NCI-H748 (cell line): ENCODE measurements around the gene PLPP6.
A peak's percentile ranks its signal among the peaks of the same experiment; 100 is the strongest.
"Not testable (repeated sequence)": the region's sequence is repeated elsewhere in the genome, so short reads cannot be mapped to it uniquely, and the experiment has no call there.

Experiments used
- DNase-seq: peaks from one replicate; lab custom pipeline; 2025; ENCODE audit not compliant: unreplicated experiment; lab: John Stamatoyannopoulos, UW

Gene PLPP6

GRCh38 chr9:4662108-4662988 lies at the start of gene PLPP6:
Gene PLPP6 (plus strand): TSS chr9:4662294. CDS start chr9:4662376, 82 bp downstream.
- peak; percentile 94 for DNase-seq

DNA sequence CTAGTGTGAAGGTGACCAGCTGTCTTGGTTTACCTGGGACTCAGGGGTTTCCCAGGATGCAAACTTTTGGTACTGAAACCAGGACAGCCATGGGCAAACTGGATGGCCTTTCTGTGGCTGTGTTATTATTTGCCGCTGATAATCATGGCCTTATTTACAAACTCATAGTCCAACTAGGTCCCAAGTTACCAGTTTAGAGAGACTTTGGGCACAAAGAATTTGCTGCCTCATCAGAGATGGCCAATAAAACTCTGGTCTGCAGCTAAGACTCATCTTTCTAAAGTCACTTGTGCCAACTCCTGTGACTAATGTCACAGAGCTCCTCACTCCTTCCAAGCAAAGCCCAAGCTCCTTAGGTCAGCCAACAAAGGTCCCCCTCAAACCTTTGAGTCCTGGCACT lies 47.5 kb upstream of the PLPP6 start:
- no peak for DNase-seq

GRCh38 chr9:4615251-4615650 lies 46.8 kb upstream of the PLPP6 start:
- DNase-seq, result no peak

GRCh38 chr9:4615778-4616177 lies 46.3 kb upstream of the PLPP6 start:
- no peak for DNase-seq

- DNase-seq, result no peak
Observed at GRCh38 chr9:4617752-4618151, 44.3 kb upstream of the PLPP6 start.

DNA sequence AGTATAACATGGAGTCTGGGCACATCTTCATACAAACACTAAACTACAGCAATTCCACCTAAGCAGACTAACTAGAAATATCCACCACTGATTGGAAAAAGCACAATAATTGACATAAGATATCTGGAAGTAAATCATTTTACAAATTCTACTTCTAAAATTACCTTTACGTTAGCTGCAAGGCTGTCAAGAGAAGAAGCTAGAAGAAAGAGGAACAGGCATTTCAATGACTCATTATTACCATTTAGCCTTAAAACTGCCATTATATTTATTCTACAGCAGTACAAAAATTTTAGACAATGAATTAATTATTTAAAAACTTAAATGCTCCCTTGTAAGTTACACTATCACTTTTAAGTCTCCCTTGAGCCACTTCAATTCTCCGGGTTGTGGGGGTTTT lies 43.4 kb upstream of the PLPP6 start:
- DNase-seq, result no peak

DNA sequence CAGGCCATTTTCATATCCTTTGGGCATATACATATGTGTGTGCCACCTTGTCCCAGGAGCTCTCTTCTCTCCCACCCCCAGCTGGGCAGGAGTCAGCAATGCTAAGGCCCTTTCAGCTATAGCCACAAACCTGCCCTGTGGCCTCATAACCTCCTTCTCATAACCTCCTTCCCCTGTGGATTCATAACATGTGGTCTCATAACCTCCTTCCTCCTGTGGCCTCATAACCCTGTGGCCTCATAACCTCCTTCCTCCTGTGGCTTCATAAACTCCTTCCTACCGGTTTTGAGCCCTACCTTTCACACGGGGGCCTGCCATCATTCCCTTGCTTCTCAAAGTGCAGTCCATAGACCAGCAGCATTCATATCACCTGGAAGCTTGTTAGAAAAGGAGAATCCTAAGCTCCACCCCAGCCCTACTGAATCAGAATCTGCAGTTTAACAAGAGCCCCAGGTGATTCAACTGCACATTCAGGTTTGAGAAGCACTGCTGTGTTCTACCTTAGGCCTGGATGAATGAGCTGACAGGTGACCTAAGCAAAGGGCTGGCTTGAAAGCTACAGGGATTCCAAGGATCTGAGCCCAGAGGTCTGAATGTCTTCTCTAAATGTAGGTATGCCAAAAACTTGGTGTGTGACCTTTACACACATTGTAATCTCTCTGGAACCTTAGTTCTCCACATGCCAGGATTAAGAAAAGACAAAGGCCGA lies 41.9 kb upstream of the PLPP6 start:
- DNase-seq, result no peak

GRCh38 chr9:4620881-4621555 lies 41.1 kb upstream of the PLPP6 start:
- no peak for DNase-seq

DNA sequence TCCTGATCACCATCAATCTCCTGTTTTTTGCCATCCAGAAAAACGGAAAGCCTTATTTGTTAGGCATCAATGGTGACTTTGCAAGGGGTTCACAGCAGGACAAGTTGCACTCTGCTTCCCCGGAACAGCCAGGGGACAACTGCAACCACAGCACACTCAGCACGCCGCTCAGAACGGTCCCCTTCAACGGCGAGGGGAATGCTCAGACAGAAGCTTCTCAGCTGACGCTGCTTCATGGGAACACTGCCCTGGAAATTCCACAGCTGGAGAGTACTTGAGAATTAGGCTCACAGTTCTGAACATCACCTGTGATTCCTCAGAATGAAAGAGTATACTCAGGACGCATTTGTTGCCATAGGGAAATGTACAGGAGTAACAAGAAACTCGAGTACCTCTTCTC lies 40.1 kb upstream of the PLPP6 start:
- no peak for DNase-seq

GRCh38 chr9:4630836-4631235 lies 31.3 kb upstream of the PLPP6 start:
- no peak for DNase-seq

DNA sequence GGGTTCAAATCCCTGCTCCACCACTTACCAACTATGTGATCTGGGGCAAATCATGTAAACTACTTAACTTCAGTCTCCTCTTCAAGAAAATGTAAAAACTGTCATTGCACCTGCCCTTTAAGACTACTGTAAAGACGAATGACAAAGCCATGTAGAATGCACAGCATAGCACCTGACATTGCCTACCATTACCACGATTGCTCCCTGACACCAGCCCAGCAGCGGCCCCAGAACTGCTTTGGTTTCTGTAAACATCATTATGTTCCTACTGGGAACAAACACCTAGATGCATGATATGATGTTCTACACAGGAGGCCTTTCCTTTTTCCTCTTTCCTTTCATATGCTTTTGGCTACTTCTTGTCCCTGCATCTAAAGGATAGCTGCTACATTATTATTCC lies 23.1 kb upstream of the PLPP6 start:
- DNase-seq, result no peak

DNA sequence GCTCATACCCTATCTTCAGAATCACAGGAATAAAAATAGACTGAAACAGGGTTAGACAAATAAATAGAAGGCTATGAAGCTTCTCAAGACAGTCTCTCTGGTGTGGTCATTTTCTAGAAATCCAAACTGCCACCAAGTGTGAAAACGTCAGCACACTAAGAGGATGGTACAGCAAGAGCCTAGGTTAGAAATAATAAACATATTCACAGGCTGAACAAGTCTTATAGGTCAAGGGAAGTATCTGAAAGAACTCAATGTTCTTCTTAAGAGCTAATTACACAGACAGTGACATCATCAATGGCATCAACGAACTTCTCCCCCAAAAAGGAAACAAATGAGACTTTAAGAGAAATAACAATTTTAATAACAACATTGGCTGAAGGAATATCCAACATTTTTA lies 22.7 kb upstream of the PLPP6 start:
- DNase-seq, result no peak

DNA sequence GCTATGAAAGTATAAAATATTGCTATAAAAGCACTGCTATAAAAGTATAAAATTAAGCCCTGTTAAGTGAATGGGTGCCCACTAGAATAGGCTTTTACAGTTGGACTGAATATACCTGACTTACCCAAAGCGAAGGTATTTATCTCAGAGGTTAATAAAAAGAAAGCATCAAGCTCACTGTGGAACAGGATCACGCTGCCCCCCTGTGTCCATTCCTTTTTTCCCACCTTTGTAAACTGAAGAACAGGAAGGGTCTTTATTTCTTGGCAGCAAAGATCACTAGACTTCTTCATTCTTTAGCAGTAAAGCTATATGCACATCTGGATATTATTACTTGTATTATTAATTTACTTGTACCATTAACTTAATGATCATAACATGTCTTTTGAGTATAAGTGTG lies 22.1 kb upstream of the PLPP6 start:
- peak; percentile 42 for DNase-seq

- DNase-seq, result no peak
Observed at GRCh38 chr9:4642351-4642750, 19.7 kb upstream of the PLPP6 start.

DNA sequence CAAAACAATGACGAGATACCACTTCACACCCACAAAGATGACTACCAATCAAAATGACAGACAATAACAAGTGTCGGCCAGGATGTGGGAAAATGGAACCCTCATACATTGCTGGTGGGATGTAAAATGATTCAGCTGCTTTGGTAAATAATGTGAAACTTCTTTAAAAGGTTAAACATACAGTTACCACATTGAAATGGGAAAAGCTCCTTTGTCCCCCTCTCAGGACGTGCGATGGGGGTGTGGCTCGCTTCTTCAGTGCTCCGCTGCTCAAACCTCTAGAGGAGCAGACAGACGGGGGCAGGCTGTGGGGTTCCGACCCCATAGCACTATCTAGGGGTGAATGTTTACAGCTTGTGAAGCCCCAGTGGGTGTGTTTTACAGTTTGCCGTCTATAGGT lies 8.0 kb upstream of the PLPP6 start:
- DNase-seq, result no peak

DNA sequence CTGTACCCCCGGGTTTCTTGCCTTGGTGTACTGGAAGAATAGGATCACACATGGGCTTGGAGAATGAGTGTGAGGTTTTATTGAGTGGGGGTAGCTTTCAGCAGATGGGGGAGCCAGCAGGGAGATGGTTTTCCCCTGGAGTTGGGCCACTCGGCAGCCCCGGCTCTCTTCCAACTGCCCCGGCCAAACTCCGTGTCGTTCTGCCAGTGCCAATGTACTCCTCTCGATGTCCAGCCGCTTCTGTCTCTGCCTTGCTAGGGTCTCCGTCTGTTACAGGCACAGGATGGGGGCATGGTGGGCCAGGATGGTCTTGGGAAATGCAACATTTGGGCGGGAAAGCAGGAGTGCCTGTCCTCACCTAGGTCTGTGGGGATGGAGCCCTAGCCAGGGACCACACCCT lies 7.6 kb upstream of the PLPP6 start:
- no peak for DNase-seq

GRCh38 chr9:4656196-4656595 lies 5.9 kb upstream of the PLPP6 start:
- DNase-seq, result not testable (repeated sequence)

DNA sequence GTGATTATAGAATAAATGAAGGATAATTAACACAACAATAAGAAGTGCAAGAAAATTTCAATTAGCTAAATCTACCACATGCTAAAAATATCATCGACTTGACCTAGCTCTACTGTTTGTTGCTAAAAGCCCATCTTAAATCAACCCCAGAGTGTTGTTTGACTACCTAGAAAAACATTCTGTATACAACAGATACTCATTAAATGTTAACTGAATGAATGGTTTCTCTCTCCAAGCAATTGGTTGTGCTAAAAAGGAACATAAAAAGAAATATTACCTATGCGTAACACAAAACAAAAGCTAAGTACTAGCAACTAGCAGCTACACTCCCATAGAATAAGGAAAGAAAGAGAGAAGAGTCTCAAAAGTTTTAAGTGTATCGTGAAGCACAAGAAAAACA lies 5.5 kb upstream of the PLPP6 start:
- DNase-seq, result no peak

GRCh38 chr9:4657426-4658159 lies 4.5 kb upstream of the PLPP6 start:
- peak; percentile 16 for DNase-seq

- DNase-seq, result not testable (repeated sequence)
Observed at GRCh38 chr9:4660665-4661064, 1.4 kb upstream of the PLPP6 start.

DNA sequence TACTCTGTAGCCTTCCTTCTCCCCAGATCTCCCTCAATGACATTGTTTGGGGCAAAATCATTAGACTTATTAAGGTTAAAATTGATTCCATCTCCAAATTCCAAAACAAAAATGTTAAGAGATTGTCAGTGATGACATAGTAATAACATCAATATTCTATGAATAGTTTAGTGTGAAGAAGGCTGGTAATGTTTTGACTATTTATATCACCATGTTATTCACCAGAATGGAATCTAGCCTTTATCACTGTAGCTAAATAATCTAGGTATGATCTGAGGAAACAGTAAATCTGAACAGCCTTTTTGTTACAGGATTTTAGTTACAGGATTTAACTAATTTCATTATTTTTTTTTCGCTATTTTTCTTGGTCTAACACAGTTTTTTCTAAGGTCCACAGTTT lies 929 bp upstream of the PLPP6 start:
- no peak for DNase-seq
